HUDEP-2 (cell line): ENCODE data around the gene PPP2R5B.

ENCODE experiments used
- DNase-seq, 76 experiments: peaks; one replicate each; lab custom pipeline; 2025; ENCODE audit not compliant: unreplicated experiment in 76 of 76; lab: John Stamatoyannopoulos, UW

Gene PPP2R5B

GRCh38 chr11:64888406-64888728 lies 36.1 kb upstream of the PPP2R5B start:
- no peak for DNase-seq

GRCh38 chr11:64888729-64889511 lies 35.6 kb upstream of the PPP2R5B start:
- DNase-seq: peak in 75 of 76 experiments; percentile 84 to 99 (median 94)

GRCh38 chr11:64890522-64890939 lies 34.0 kb upstream of the PPP2R5B start:
- no peak for DNase-seq

- no peak for DNase-seq
These were observed 33.2 kb upstream of the PPP2R5B start for GRCh38 chr11:64891215-64891848.

- DNase-seq: no peak
These were observed 32.6 kb upstream of the PPP2R5B start for GRCh38 chr11:64891880-64892279.

GRCh38 chr11:64892411-64892831 lies 32.1 kb upstream of the PPP2R5B start:
- no peak for DNase-seq

GRCh38 chr11:64892838-64893193 lies 31.7 kb upstream of the PPP2R5B start:
- DNase-seq: no peak

GRCh38 chr11:64893194-64894069 lies 31.1 kb upstream of the PPP2R5B start:
- peak in 1 of 76 experiments; percentile 9 for DNase-seq

- DNase-seq: peak in 73 of 76 experiments; percentile 27 to 92 (median 82)
These were observed 30.2 kb upstream of the PPP2R5B start for GRCh38 chr11:64894070-64894811.

- no peak for DNase-seq
These were observed 29.6 kb upstream of the PPP2R5B start for GRCh38 chr11:64894812-64895452.

- DNase-seq: no peak
These were observed 28.0 kb upstream of the PPP2R5B start for GRCh38 chr11:64896448-64897022.

- DNase-seq: no peak
These were observed 27.0 kb upstream of the PPP2R5B start for GRCh38 chr11:64897381-64898075.

GRCh38 chr11:64898076-64898445 lies 26.4 kb upstream of the PPP2R5B start:
- DNase-seq: no peak

GRCh38 chr11:64898541-64898940 lies 25.9 kb upstream of the PPP2R5B start:
- DNase-seq: no peak

GRCh38 chr11:64900263-64900678 lies 24.2 kb upstream of the PPP2R5B start:
- DNase-seq: no peak

- DNase-seq: no peak
These were observed 23.7 kb upstream of the PPP2R5B start for GRCh38 chr11:64900774-64901173.

- no peak for DNase-seq
These were observed 22.2 kb upstream of the PPP2R5B start for GRCh38 chr11:64902102-64902900.

- DNase-seq: no peak
These were observed 21.1 kb upstream of the PPP2R5B start for GRCh38 chr11:64903291-64903833.
